ENCODE results near the gene HOXA5. TPM values are rescaled to one million over a fixed set of nuclear protein-coding genes. Genes with fewer than 3 reads are reported as not detected.

HOXA5 gene
- total RNA-seq, 2 experiments from 2014 or later, result 3.4 to 7.4 TPM

DNA sequence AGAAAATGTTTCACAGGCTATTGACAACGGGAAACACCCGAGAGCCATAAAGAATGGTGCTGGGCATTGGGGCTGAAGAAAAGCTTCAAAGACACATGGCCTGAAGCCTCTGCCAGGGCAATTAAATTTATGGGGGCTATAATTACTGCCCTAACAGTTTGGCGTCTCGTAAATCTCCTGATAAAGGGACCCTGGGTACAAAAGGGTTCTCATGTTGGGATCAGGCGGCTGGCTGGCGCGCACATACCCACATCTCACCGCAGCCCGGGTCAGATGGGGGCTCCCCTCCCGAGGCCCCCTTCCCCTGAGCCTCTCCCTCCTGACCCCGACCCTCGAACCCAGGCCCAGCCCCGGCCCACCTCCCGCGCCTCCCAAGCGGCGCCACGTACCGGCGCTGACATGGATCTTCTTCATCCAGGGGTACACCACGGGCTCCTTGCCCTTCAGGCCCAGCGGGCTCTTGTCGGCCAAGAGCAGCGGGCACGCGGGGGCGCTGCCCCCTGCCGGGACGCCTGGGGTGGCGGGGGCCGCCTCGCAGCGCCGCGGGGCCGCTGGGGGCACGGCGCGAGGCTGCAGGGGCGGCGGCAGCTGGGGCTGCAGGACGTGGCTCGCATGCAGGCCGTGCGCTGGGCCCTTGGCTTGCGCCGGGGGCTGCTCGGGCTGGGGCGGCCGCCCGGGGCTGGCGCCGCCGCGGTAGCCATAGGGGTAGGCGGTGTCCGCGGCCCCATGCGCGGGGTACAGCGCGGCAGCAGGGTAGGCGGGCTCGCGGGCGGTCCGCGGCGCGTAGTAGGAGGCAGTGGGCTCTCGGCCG is 13.5 kb downstream of the HOXA5 start:
- Histone ChIP-seq H3K4me1 (ENCODE audit: insufficient read depth, low read length, poor library complexity, severe bottlenecking) (peaks cover 4% of the 10 kb centered on the region), H3K79me2 (ENCODE audit: insufficient read depth, low read depth, low read length) (no peaks in the 10 kb centered on the region), H3K27ac (ENCODE audit: low read depth, low read length, poor library complexity, severe bottlenecking) (no peak overlapping the region), H3K4me2 (ENCODE audit: low read length) (no peak overlapping the region), H2AFZ (ENCODE audit: low read length) (no peak overlapping the region), H4K20me1 (ENCODE audit: insufficient read depth, low read length) (no peaks in the 10 kb centered on the region; the same call in 1 of the 2 replicates), H3K9me2 (ENCODE audit: insufficient read depth, low read length) (no peaks in the 10 kb centered on the region), H3K9me3 (ENCODE audit: low read length) (no peaks in the 10 kb centered on the region), H3K36me3 (ENCODE audit: insufficient read depth, low read length) (no peaks in the 10 kb centered on the region), H3K4me3 (ENCODE audit: low read depth, low read length, poor library complexity, severe bottlenecking) (no peak overlapping the region)
- intact Hi-C loops (cut with micrococcal nuclease; ENCODE audit: unreplicated experiment), result no loop called here
- TF ChIP-seq, protein P1, sequence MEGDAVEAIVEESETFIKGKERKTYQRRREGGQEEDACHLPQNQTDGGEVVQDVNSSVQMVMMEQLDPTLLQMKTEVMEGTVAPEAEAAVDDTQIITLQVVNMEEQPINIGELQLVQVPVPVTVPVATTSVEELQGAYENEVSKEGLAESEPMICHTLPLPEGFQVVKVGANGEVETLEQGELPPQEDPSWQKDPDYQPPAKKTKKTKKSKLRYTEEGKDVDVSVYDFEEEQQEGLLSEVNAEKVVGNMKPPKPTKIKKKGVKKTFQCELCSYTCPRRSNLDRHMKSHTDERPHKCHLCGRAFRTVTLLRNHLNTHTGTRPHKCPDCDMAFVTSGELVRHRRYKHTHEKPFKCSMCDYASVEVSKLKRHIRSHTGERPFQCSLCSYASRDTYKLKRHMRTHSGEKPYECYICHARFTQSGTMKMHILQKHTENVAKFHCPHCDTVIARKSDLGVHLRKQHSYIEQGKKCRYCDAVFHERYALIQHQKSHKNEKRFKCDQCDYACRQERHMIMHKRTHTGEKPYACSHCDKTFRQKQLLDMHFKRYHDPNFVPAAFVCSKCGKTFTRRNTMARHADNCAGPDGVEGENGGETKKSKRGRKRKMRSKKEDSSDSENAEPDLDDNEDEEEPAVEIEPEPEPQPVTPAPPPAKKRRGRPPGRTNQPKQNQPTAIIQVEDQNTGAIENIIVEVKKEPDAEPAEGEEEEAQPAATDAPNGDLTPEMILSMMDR (conservative IDR thresholded peaks at IDR 0.05; ENCODE audit: low read length), result no peak
- no peak for TF ChIP-seq EZH2phosphoT487 (IDR thresholded peaks at IDR 0.05; ENCODE audit: borderline replicate concordance, low read depth, low read length)
- ChIA-PET POLR2A (interaction anchor here (0.7 to 1.5 kb wide), 4 partner anchors 10 to 266 kb away, joined by 3 to 5 read pairs (median 4); no protein-coding TSS in a partner anchor), CTCF (ENCODE audit: unreplicated experiment) (interaction anchor here (1.8 kb wide), 1 partner anchor 20 kb away, joined by 5 read pairs; no protein-coding TSS in a partner anchor)
- no peak for DNase-seq (ENCODE audit: low spot score)
- BruUV-seq (replicated peaks), result no TSS peak

DNA sequence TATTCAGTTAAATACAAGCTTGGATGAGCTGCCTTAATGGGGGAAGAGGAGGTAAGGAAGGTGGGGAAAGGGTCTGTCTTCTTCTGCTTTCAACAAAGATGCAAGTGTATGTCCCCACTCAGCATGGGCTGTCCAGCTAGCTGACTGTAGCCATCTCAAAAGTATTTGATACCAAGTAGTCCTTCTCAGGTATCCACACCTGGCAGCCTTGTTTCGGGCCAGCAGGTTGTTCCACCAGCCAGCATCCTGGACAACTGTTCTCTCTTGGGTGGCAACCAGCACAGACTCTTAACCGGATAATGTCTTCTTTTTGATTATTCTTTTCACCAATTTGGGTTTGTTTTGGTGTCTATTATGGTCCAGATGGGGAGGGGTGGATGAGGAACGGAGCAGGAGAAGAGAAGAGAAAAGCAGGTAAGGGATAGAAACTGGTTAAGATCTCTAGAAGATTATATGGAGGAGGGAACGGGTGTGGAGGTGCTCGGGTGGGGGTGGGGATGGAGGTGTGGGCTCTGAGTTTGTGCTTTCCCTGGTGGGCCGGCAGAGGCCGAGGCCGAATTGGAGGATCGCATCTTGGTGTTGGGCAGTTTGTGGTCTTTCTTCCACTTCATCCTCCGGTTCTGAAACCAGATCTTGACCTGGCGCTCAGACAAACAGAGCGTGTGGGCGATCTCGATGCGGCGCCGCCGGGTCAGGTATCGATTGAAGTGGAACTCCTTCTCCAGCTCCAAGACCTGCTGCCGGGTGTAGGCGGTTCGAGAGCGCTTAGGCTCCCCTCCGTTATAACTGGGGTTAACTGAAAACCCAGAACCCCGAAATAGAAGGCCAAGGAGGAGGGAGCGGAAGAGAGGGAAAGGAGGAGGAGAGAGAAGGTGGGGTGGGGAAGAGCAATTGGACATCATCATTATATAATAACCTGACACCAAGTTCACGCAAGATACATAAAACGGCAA is 14.4 kb downstream of the HOXA5 start:
- POLR2A ChIA-PET, result interaction anchor here (1.6 kb wide), 1 partner anchor 21 kb away, joined by 4 read pairs; no protein-coding TSS in a partner anchor
- Histone ChIP-seq H2AFZ (ENCODE audit: low read length) (no peak overlapping the region), H3K27ac (ENCODE audit: low read depth, low read length, poor library complexity, severe bottlenecking) (no peak overlapping the region), H3K4me3 (ENCODE audit: low read depth, low read length, poor library complexity, severe bottlenecking) (no peak overlapping the region), H3K4me1 (ENCODE audit: insufficient read depth, low read length, poor library complexity, severe bottlenecking) (peaks cover 4% of the 10 kb centered on the region), H3K9me2 (ENCODE audit: insufficient read depth, low read length) (no peaks in the 10 kb centered on the region), H4K20me1 (ENCODE audit: insufficient read depth, low read length) (no peaks in the 10 kb centered on the region; the same call in 1 of the 2 replicates), H3K9me3 (ENCODE audit: low read length) (no peaks in the 10 kb centered on the region), H3K4me2 (ENCODE audit: low read length) (no peak overlapping the region), H3K79me2 (ENCODE audit: insufficient read depth, low read depth, low read length) (no peaks in the 10 kb centered on the region), H3K36me3 (ENCODE audit: insufficient read depth, low read length) (no peaks in the 10 kb centered on the region)
- TF ChIP-seq EZH2phosphoT487 (IDR thresholded peaks at IDR 0.05; ENCODE audit: borderline replicate concordance, low read depth, low read length), result no peak
- TF ChIP-seq, protein P1 (conservative IDR thresholded peaks at IDR 0.05; ENCODE audit: low read length), result no peak
- DNase-seq (ENCODE audit: low spot score), result no peak
- BruUV-seq (replicated peaks), result no TSS peak
- CTCF ChIA-PET (ENCODE audit: unreplicated experiment), result interaction anchor here (0.9 kb wide), 1 partner anchor 32 kb away, joined by 3 read pairs; no protein-coding TSS in a partner anchor
- intact Hi-C loops (cut with micrococcal nuclease; ENCODE audit: unreplicated experiment), result no loop called here

Measured in OCI-LY7 (cell line).